Measurements from ENCODE around the gene WDR70.
"Not testable (repeated sequence)": the region's sequence is repeated elsewhere in the genome, so short reads cannot be mapped to it uniquely, and the experiment has no call there.

GRCh38 chr5:37334754-37335153 is 44.4 kb upstream of the WDR70 start:
- not testable (repeated sequence) for TF ChIP-seq CTCF (conservative IDR thresholded peaks at IDR 0.05; ENCODE audit: low read depth, low read length); EZH2 (IDR thresholded peaks at IDR 0.05; ENCODE audit: borderline replicate concordance, low read depth, low read length, poor library complexity, severe bottlenecking)
